A549 (cell line): ENCODE measurements around the gene MYH16.

Experiments used
- CTCF ChIP-seq: fragments of >200 bp; sonication (Bioruptor Twin); formaldehyde crosslinking; IDR thresholded peaks from 3 replicates; pipeline ENCODE4 v1.5.1; 2016
- E2F6 ChIP-seq: IDR thresholded peaks from 2 replicates; pipeline ENCODE4 v1.6.1; 2012; ENCODE audit warnings: low read depth, borderline replicate concordance
- EHMT2 ChIP-seq: fragments of 200-600 bp; sonication (generic); IDR thresholded peaks from 2 replicates; pipeline ENCODE4 v1.6.1; 2016; ENCODE audit warnings: antibody characterized with exemption, low read depth, mild to moderate bottlenecking, moderate library complexity
- EP300 ChIP-seq, 2 experiments: fragments of >200 bp; sonication (Bioruptor Twin); formaldehyde crosslinking; IDR thresholded peaks; 2 replicates in 1 of 2; 3 replicates in 1 of 2; pipeline ENCODE4 v1.6.1; 2016 to 2017
- HDAC2 ChIP-seq: fragments of 200-600 bp; sonication (generic); IDR thresholded peaks from 2 replicates; pipeline ENCODE4 v1.6.1; 2016
- HOXA7 ChIP-seq: fragments of 250-450 bp; sonication (Bioruptor Pico); IDR thresholded peaks from 2 replicates; pipeline ENCODE4 v1.5.0; 2020; ENCODE audit warnings: mild to moderate bottlenecking, moderate library complexity
- KDM1A ChIP-seq: fragments of 200-600 bp; sonication (generic); IDR thresholded peaks from 2 replicates; pipeline ENCODE4 v1.6.1; 2016; ENCODE audit warnings: low read depth, mild to moderate bottlenecking
- MAX ChIP-seq: IDR thresholded peaks from 2 replicates; pipeline ENCODE4 v1.6.1; 2012
- PBX3 ChIP-seq: IDR thresholded peaks from 2 replicates; pipeline ENCODE4 v1.6.1; 2012
- POLR2A ChIP-seq: IDR thresholded peaks from 2 replicates; pipeline ENCODE4 v1.6.1; 2012; ENCODE audit warnings: mild to moderate bottlenecking, low read length
- ZFP36 ChIP-seq: fragments of 450-650 bp; IDR thresholded peaks from 2 replicates; pipeline ENCODE4 v1.6.1; 2014; ENCODE audit warnings: borderline replicate concordance; ENCODE audit not compliant: partially characterized antibody
- ZNF302 ChIP-seq: fragments of 250-450 bp; sonication (Bioruptor Pico); IDR thresholded peaks from 2 replicates; pipeline ENCODE4 v1.9.0; 2021; ENCODE audit warnings: inconsistent platforms, mild to moderate bottlenecking, moderate library complexity
- ZSCAN20 ChIP-seq: fragments of 250-450 bp; sonication (Bioruptor Pico); IDR thresholded peaks from 2 replicates; pipeline ENCODE4 v1.8.0; 2022; ENCODE audit warnings: mild to moderate bottlenecking, moderate library complexity

GRCh38 chr7:99311702-99312101 lies 39.1 kb downstream of the MYH16 start:
- TF ChIP-seq CTCF: no peak; the same call in 2 of the 3 replicates
- no peak for TF ChIP-seq MAX
- TF ChIP-seq EHMT2: no peak
- no peak for TF ChIP-seq HOXA7
- no peak for TF ChIP-seq PBX3
- TF ChIP-seq ZSCAN20 (CRISPR knock-in tag): no peak
- TF ChIP-seq ZNF302 (CRISPR knock-in tag): no peak
- no peak for TF ChIP-seq POLR2A
- TF ChIP-seq E2F6: no peak
- no peak for TF ChIP-seq ZFP36
- TF ChIP-seq EP300 (IDR thresholded peaks at IDR 0.05): no peak
- no peak for TF ChIP-seq HDAC2
- no peak for TF ChIP-seq KDM1A
